Keratinocyte (primary cell): Measurements from ENCODE around the gene CHD2.

Experiments
- EZH2 ChIP-seq: IDR thresholded peaks from one replicate; pipeline ENCODE4 v1.6.1; 2012; ENCODE audit warnings: inconsistent platforms, mild to moderate bottlenecking, low read length, moderate library complexity
- TF ChIP-seq, protein P1 (sequence below), 3 experiments: IDR thresholded peaks in 1 of 3; conservative IDR thresholded peaks in 1 of 3; optimal IDR thresholded peaks in 1 of 3; 2 replicates in 2 of 3; 3 replicates in 1 of 3; pipeline versions ENCODE3 to v1.5.1; 2011; ENCODE audit warnings: low read length in 3 of 3, mild to moderate bottlenecking in 3 of 3, moderate library complexity in 2 of 3, control low read depth in 1 of 3, inconsistent platforms in 1 of 3; ENCODE audit not compliant: insufficient read depth in 2 of 3; ENCODE audit errors: extremely low read depth in 1 of 3

DNA sequence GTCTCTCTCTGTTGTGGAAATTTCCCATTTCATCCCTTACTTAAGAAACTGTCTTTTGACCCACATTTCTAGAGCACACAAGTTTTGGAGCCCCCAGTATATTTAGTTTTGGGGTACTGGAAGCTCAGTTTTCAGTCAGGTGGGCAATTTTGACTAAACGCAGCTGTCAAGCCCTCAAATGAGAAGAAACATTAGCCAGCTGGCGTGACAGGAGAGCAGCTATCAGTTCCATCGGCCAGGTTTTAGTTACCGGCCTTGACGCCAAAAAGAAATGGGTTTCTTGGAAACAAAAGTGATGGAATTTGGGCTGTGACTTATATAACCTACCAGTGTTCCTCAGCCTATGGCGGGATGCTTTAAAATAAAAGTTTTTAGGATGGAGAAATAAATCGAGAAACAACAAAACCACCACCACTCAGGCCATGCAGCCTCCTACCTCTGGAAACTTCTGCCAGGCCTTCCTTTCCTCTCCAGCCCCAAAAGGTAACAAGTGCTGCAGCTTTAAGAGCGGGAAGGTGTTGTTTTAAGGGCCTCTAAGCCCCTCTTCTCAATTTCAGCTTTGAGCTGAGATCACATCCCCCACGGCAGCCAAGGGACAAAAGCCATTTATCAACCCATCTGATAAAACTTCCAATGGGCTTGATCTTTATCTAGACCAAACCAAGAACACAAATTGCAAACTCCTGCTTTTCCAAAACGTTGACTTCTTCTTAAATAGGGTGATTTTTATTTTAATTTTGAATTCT lies 170.6 kb downstream of the CHD2 start:
- TF ChIP-seq, protein P1, sequence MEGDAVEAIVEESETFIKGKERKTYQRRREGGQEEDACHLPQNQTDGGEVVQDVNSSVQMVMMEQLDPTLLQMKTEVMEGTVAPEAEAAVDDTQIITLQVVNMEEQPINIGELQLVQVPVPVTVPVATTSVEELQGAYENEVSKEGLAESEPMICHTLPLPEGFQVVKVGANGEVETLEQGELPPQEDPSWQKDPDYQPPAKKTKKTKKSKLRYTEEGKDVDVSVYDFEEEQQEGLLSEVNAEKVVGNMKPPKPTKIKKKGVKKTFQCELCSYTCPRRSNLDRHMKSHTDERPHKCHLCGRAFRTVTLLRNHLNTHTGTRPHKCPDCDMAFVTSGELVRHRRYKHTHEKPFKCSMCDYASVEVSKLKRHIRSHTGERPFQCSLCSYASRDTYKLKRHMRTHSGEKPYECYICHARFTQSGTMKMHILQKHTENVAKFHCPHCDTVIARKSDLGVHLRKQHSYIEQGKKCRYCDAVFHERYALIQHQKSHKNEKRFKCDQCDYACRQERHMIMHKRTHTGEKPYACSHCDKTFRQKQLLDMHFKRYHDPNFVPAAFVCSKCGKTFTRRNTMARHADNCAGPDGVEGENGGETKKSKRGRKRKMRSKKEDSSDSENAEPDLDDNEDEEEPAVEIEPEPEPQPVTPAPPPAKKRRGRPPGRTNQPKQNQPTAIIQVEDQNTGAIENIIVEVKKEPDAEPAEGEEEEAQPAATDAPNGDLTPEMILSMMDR (optimal IDR thresholded peaks at IDR 0.05 in 1 of 3, IDR thresholded peaks at IDR 0.05 in 1 of 3, conservative IDR thresholded peaks at IDR 0.05 in 1 of 3; ENCODE audit: extremely low read depth in 1 of 3, insufficient read depth in 2 of 3, low read length in 3 of 3) = no peak
- TF ChIP-seq EZH2 = no peak
